HG03025 (cell line): ENCODE measurements around the gene NECAP2.

Source experiments
- ATAC-seq: cut with Tn5 transposase; IDR thresholded peaks from one replicate; pipeline ENCODE4 v1.9.1; 2021; ENCODE audit warnings: mild to moderate bottlenecking, moderate library complexity; ENCODE audit not compliant: unreplicated experiment, low FRiP score

NECAP2 gene

GRCh38 chr1:16425125-16426025 lies 15.1 kb upstream of the NECAP2 start:
- ATAC-seq, result no peak

GRCh38 chr1:16430606-16431005 lies 9.9 kb upstream of the NECAP2 start:
- ATAC-seq, result no peak

GRCh38 chr1:16433030-16433429 lies 7.5 kb upstream of the NECAP2 start:
- no peak for ATAC-seq

- no peak for ATAC-seq
Measured at GRCh38 chr1:16434007-16434406, 6.5 kb upstream of the NECAP2 start.

- no peak for ATAC-seq
Measured at GRCh38 chr1:16434501-16434900, 6.0 kb upstream of the NECAP2 start.

GRCh38 chr1:16436946-16437474 lies 3.5 kb upstream of the NECAP2 start, which contains the start of gene SPATA21:
Gene SPATA21, minus strand, starts transcription at chr1:16437424. Its CDS starts 6,053 bp downstream, at chr1:16431371.
- no peak for ATAC-seq

GRCh38 chr1:16438516-16438915 lies 2.0 kb upstream of the NECAP2 start:
- ATAC-seq, result no peak

- ATAC-seq, result no peak
Measured at GRCh38 chr1:16438924-16439323, 1.6 kb upstream of the NECAP2 start.

GRCh38 chr1:16440131-16440469 lies 424 bp upstream of the NECAP2 start:
- ATAC-seq, result no peak

GRCh38 chr1:16441282-16441665 lies 750 bp downstream of the NECAP2 start:
- ATAC-seq, result peak; percentile 18

- no peak for ATAC-seq
Measured at GRCh38 chr1:16442265-16442664, 1.7 kb downstream of the NECAP2 start.

- ATAC-seq, result no peak
Measured at GRCh38 chr1:16442941-16443340, 2.4 kb downstream of the NECAP2 start.

- ATAC-seq, result no peak
Measured at GRCh38 chr1:16443975-16444770, 3.6 kb downstream of the NECAP2 start.

GRCh38 chr1:16445052-16445451 lies 4.5 kb downstream of the NECAP2 start:
- ATAC-seq, result no peak

GRCh38 chr1:16446116-16446515 lies 5.6 kb downstream of the NECAP2 start:
- ATAC-seq, result no peak

- no peak for ATAC-seq
Measured at GRCh38 chr1:16447641-16448040, 7.1 kb downstream of the NECAP2 start.

- no peak for ATAC-seq
Measured at GRCh38 chr1:16449065-16449464, 8.5 kb downstream of the NECAP2 start.

GRCh38 chr1:16449666-16450065 lies 9.1 kb downstream of the NECAP2 start:
- ATAC-seq, result no peak

GRCh38 chr1:16450863-16451481 lies 10.4 kb downstream of the NECAP2 start:
- ATAC-seq, result no peak

- ATAC-seq, result no peak
Measured at GRCh38 chr1:16451841-16452528, 11.5 kb downstream of the NECAP2 start.
